HG02884 (cell line): ENCODE results near the gene LYPLA2.
A peak's percentile ranks its signal among the peaks of the same experiment; 100 is the strongest.

Source experiments
- ATAC-seq: cut with Tn5 transposase; IDR thresholded peaks from one replicate; pipeline ENCODE4 v1.9.1; 2021; ENCODE audit warnings: mild to moderate bottlenecking, moderate library complexity; ENCODE audit not compliant: unreplicated experiment

The LYPLA2 gene

GRCh38 chr1:23790696-23791515, at the start of gene LYPLA2:
LYPLA2 (plus strand) TSS chr1:23791145; CDS start chr1:23792683, 1,538 bp downstream.
- ATAC-seq: peak; percentile 86

GRCh38 chr1:23741609-23742008, 49.3 kb upstream of the LYPLA2 start:
- no peak for ATAC-seq

GRCh38 chr1:23742670-23743286, 48.2 kb upstream of the LYPLA2 start:
- no peak for ATAC-seq

- peak; percentile 84 for ATAC-seq
These were observed 47.4 kb upstream of the LYPLA2 start, which contains the start of gene ELOA for GRCh38 chr1:23743287-23744152. ELOA (plus strand) TSS chr1:23743471; CDS start chr1:23743504, 33 bp downstream.

- ATAC-seq: no peak
These were observed 45.4 kb upstream of the LYPLA2 start for GRCh38 chr1:23745515-23745914.

GRCh38 chr1:23748016-23748415, 42.9 kb upstream of the LYPLA2 start:
- no peak for ATAC-seq

- no peak for ATAC-seq
These were observed 39.7 kb upstream of the LYPLA2 start for GRCh38 chr1:23751050-23751814.

- no peak for ATAC-seq
These were observed 39.1 kb upstream of the LYPLA2 start for GRCh38 chr1:23751815-23752200.

- no peak for ATAC-seq
These were observed 38.0 kb upstream of the LYPLA2 start for GRCh38 chr1:23752909-23753308.

- ATAC-seq: no peak
These were observed 34.3 kb upstream of the LYPLA2 start for GRCh38 chr1:23756676-23757075.

- no peak for ATAC-seq
These were observed 33.1 kb upstream of the LYPLA2 start for GRCh38 chr1:23757812-23758211.

GRCh38 chr1:23759277-23759676, 31.7 kb upstream of the LYPLA2 start:
- no peak for ATAC-seq

- no peak for ATAC-seq
These were observed 27.8 kb upstream of the LYPLA2 start for GRCh38 chr1:23763041-23763577.

- ATAC-seq: no peak
These were observed 22.2 kb upstream of the LYPLA2 start for GRCh38 chr1:23768733-23769132.

GRCh38 chr1:23772049-23772853, 18.7 kb upstream of the LYPLA2 start:
- ATAC-seq: no peak

GRCh38 chr1:23772854-23773242, 18.1 kb upstream of the LYPLA2 start:
- ATAC-seq: no peak

- no peak for ATAC-seq
These were observed 16.6 kb upstream of the LYPLA2 start for GRCh38 chr1:23774174-23774880.

- ATAC-seq: no peak
These were observed 14.7 kb upstream of the LYPLA2 start for GRCh38 chr1:23776217-23776616.
